HG03095 (cell line): ENCODE measurements around the gene SLF2.

Experiments used
- ATAC-seq: cut with Tn5 transposase; IDR thresholded peaks from one replicate; pipeline ENCODE4 v1.9.1; 2021; ENCODE audit warnings: moderate library complexity; ENCODE audit not compliant: unreplicated experiment

SLF2 gene

GRCh38 chr10:100896876-100897461 lies 15.8 kb upstream of the SLF2 start:
- ATAC-seq, result no peak

- ATAC-seq, result no peak
Measured at GRCh38 chr10:100897976-100898375, 14.8 kb upstream of the SLF2 start.

DNA sequence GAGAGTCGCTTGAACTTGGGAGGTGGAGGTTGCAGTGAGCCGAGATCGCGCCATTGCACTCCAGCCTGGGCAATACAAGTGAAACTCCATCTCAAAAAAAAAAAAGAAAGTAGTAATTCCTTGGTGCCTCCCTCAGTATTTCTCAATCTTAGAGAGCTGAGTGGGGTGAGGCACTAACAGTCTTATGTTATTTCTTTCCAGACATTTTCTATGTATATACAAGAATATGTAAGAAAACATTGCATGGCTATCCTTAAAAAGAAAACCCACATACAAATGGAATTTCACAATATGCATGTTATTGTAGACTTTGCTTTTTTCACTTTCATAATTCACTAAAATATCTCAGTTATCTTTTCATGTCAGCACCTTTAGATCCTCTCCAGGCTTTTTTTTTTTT lies 13.6 kb upstream of the SLF2 start:
- ATAC-seq, result no peak

- ATAC-seq, result no peak
Measured at GRCh38 chr10:100901051-100901450, 11.7 kb upstream of the SLF2 start.

DNA sequence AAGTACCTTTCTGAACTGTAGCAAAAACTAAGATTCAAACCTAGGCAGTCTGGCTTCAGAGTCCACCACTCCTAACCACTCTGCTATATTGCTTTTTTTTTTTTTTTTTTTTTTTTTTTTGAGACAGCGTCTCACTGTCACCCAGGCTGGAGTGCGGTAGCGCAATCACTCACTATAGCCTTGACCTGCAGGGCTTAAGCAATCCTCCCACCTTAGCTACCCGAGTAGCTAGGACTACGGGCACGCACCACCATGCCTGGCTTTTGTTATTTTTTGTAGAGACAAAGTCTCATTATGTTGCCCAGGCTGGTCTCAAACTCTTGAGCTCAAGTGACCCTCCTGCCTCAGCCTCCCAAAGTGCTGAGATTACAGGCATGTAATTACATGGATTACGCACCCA lies 10.1 kb upstream of the SLF2 start:
- no peak for ATAC-seq

DNA sequence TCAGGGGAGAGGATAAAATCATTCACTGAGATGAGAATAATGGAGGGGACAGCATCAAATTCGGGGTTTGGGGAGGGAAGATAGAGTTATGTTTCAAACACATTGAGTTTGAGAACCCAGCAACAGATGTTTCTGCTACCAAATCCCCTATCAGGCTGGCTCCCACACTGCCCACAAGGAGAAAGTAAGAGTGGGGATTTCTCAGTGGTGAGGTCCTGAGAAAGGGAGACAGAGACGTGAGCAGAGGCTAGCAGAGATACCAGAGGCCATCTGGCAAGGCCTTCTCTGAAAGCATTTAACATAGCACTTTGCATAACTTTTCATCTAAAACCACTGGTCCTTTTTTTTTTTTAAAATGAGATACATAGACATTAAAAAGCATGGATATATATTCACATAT lies 7.8 kb upstream of the SLF2 start:
- no peak for ATAC-seq

GRCh38 chr10:100907175-100907574 lies 5.6 kb upstream of the SLF2 start:
- no peak for ATAC-seq

GRCh38 chr10:100907773-100908363 lies 4.9 kb upstream of the SLF2 start:
- ATAC-seq, result no peak

- ATAC-seq, result no peak
Measured at GRCh38 chr10:100908378-100908777, 4.4 kb upstream of the SLF2 start.

GRCh38 chr10:100909501-100910263 lies 3.1 kb upstream of the SLF2 start:
- no peak for ATAC-seq

GRCh38 chr10:100911472-100911871 lies 1.3 kb upstream of the SLF2 start:
- no peak for ATAC-seq

DNA sequence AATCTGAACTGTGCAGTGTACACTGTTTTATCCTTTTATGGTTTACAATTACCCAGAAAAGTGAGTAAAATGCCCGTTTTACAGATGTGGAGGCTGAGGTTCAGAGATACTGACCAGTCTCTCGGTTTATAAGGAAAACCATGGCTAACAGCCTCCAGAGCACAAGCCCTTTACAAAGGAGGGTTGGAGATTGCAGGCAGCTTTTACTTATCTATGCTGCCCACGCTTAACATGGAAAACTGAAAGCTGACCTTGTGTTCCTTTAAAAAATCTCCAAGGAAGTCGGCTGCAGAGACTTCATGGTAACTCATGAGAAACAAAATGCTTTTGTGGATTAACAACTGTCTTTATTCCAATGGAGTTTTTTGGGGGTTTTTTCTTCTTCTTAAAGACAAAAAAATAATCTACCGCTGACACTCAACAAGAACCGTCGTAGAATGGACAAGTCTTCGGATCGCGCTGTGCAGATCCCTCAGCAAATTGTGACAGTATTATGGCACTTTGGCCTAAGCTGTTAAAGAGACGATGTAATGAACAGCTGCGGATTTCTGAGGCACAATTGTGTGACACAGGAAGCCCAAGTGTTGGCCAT lies 654 bp upstream of the SLF2 start:
- no peak for ATAC-seq

- no peak for ATAC-seq
Measured at GRCh38 chr10:100913470-100913865, 705 bp downstream of the SLF2 start.

- no peak for ATAC-seq
Measured at GRCh38 chr10:100917071-100917470, 4.3 kb downstream of the SLF2 start.

GRCh38 chr10:100923580-100923979 lies 10.8 kb downstream of the SLF2 start:
- ATAC-seq, result no peak

- ATAC-seq, result no peak
Measured at GRCh38 chr10:100927266-100927665, 14.5 kb downstream of the SLF2 start.

- no peak for ATAC-seq
Measured at GRCh38 chr10:100928039-100928438, 15.3 kb downstream of the SLF2 start.

GRCh38 chr10:100930368-100930767 lies 17.6 kb downstream of the SLF2 start:
- no peak for ATAC-seq

DNA sequence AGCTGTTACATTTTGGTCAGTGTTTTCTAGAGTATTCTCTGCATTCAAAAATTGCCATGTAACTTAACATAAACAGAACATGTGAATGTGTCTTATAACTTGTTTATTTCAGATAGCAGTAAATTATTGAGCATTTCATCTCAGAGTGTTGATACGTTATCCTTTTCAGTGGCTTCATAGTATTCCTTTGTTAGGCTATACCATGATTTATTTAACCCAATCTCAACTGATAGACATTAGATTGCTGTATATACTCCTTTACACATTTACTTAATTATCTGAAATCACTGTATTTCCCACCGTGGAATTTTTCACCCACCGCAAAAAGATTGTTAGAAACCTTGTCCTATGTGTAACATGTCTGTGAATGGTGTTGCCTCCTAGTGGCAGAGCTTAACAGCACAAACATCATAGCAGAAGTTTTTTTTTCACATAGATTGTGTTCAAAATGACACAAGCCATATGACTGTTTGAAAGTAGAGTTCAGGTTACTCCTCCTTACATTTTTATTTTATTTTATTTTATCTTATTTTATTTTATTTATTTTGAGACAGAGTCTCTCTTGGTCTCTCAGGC lies 21.4 kb downstream of the SLF2 start:
- no peak for ATAC-seq

DNA sequence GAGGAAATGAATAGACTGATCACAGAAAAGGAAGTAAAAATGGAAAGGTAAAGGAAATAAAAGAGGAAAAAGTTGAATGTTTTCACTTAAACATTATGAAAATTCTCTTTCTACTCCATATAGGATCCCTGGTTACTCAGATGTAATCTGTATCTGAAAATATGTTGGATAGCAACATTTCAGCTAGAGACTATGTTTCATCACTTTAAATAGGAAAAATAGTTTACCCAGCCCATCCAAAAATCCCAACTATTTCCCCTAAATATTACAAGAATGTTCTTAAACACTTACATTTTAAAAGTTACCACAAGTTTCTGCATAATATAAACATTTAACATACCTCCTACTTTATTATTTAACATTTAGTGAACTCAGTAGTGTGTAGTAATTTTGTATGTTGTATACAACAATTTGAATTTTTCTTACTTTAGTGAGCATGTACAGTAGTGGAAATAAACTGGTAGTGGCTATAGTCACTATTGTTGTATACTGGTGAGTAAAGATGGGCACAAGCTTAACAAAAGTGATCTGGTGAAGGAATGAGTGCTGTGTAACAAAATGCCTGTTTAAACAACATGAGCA lies 27.1 kb downstream of the SLF2 start:
- no peak for ATAC-seq

DNA sequence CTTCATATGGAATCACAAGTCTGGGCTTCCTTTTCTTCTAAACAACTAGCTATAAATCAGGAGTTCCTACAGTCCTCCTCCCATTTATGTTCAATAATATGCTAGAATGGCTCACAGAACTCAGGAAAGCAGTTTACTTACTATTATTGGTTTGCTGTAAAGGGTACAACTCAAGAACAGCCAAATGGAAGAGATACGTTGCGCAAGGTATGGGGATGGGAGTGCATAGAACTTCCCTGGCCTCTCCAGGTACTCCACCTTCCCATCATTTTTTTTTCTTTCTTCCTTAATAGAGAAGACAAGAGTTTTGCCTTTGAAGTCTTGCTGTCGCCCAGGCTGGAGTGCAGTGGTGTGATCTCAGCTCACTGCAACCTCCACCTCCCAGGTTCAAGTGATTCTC lies 29.5 kb downstream of the SLF2 start:
- no peak for ATAC-seq
